ENCODE results near the gene KLHL3. TPM values are rescaled to one million over a fixed set of nuclear protein-coding genes. Genes with fewer than 3 reads are reported as not detected.

KLHL3 gene
- total and polyA plus RNA-seq, 2 experiments from 2014 or later = 4.9 to 10.8 TPM

GRCh38 chr5:137603891-137604290, 132.0 kb downstream of the KLHL3 start:
- Histone ChIP-seq H3K4me1 (ENCODE audit: insufficient read depth) (no peaks in the 10 kb centered on the region), H2AFZ (no peak overlapping the region), H3K27ac (ENCODE audit: low read depth) (no peak overlapping the region), H3K4me3 (no peak overlapping the region), H3K9me2 (ENCODE audit: insufficient read depth) (no peaks in the 10 kb centered on the region), H4K20me1 (replicated peaks; ENCODE audit: insufficient read depth) (no peaks in the 10 kb centered on the region), H3K27me3 (ENCODE audit: insufficient read depth) (no peaks in the 10 kb centered on the region), H3K79me2 (replicated peaks; ENCODE audit: insufficient read depth) (no peaks in the 10 kb centered on the region), H3F3A (replicated peaks; ENCODE audit: low read depth) (no peaks in the 10 kb centered on the region), H3K36me3 (ENCODE audit: insufficient read depth) (no peaks in the 10 kb centered on the region), H3K4me2 (no peak overlapping the region)
- no peak overlapping the region for H3K4me3 Mint-ChIP-seq
- H3K27me3 Mint-ChIP-seq (ENCODE audit: insufficient read depth, low read depth, poor library complexity) = peaks cover 15% of the 10 kb centered on the region
- TF ChIP-seq CREB1 (CRISPR knock-in tag; IDR thresholded peaks at IDR 0.05; ENCODE audit: low read depth) = no peak
- TF ChIP-seq EZH2phosphoT487 (IDR thresholded peaks at IDR 0.05; ENCODE audit: unreplicated experiment) = no peak
- TF ChIP-seq ZNF114 (CRISPR knock-in tag; IDR thresholded peaks at IDR 0.05) = no peak
- TF ChIP-seq JUNB (IDR thresholded peaks at IDR 0.05; ENCODE audit: unreplicated experiment) = no peak
- no peak for TF ChIP-seq REST (IDR thresholded peaks at IDR 0.05; ENCODE audit: unreplicated experiment)
- TF ChIP-seq, protein P1, sequence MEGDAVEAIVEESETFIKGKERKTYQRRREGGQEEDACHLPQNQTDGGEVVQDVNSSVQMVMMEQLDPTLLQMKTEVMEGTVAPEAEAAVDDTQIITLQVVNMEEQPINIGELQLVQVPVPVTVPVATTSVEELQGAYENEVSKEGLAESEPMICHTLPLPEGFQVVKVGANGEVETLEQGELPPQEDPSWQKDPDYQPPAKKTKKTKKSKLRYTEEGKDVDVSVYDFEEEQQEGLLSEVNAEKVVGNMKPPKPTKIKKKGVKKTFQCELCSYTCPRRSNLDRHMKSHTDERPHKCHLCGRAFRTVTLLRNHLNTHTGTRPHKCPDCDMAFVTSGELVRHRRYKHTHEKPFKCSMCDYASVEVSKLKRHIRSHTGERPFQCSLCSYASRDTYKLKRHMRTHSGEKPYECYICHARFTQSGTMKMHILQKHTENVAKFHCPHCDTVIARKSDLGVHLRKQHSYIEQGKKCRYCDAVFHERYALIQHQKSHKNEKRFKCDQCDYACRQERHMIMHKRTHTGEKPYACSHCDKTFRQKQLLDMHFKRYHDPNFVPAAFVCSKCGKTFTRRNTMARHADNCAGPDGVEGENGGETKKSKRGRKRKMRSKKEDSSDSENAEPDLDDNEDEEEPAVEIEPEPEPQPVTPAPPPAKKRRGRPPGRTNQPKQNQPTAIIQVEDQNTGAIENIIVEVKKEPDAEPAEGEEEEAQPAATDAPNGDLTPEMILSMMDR (conservative IDR thresholded peaks at IDR 0.05; ENCODE audit: low read depth in 2 of 2) = no peak
- no peak for TF ChIP-seq POLR2AphosphoS5 (IDR thresholded peaks at IDR 0.05; ENCODE audit: low read depth)
- TF ChIP-seq STAT1 (IDR thresholded peaks at IDR 0.05; ENCODE audit: unreplicated experiment) = no peak
- TF ChIP-seq ZNF331 (CRISPR knock-in tag; IDR thresholded peaks at IDR 0.05; ENCODE audit: low read depth) = no peak
- no peak for TF ChIP-seq ETS1 (IDR thresholded peaks at IDR 0.05)
- no peak for TF ChIP-seq EZH2 (IDR thresholded peaks at IDR 0.05; ENCODE audit: low read depth, unreplicated experiment)
- TF ChIP-seq NANOG (IDR thresholded peaks at IDR 0.05; ENCODE audit: borderline replicate concordance) = no peak
- no peak for TF ChIP-seq ZNF462 (CRISPR knock-in tag; IDR thresholded peaks at IDR 0.05)
- H3K4me1 Mint-ChIP-seq = peaks cover 13% of the 10 kb centered on the region; the same call in 2 of the 3 replicates
- no peaks in the 10 kb centered on the region for H3K36me3 Mint-ChIP-seq (ENCODE audit: low read depth)
- DNase-seq (ENCODE audit: low spot score) = no peak
- no peaks in the 10 kb centered on the region for H3K9me3 Mint-ChIP-seq
- no peak overlapping the region for H3K27ac Mint-ChIP-seq
- ATAC-seq = no peak

All from GM23338 (cell line).